ENCODE data around the gene TPTE2. TPM values are rescaled to one million over a fixed set of nuclear protein-coding genes. Genes with fewer than 3 reads are reported as not detected.
"Not testable (repeated sequence)": the region's sequence is repeated elsewhere in the genome, so short reads cannot be mapped to it uniquely, and the experiment has no call there.

Gene TPTE2
- total RNA-seq, 1 donor from 2014 or later, result not detected

DNA sequence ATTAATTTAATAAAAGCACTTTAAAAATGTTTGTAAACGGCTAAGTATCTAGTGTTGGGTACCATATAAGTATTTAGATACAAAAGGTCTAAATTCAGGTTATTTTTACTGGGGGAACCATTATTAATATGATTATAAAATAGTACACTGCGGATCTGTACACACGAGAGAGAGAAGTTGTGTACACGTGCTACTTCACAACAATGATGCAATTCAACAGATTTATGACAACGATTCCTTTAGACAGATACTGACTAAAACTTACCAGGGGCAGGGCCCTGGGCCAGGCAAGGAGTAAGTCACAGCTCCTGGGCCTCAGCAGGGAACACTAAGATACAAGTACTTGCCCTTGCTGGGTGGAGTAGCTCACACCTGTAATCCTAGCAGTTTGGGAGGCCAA lies 29.1 kb upstream of the TPTE2 start:
- intact Hi-C loops (cut with micrococcal nuclease), result no loop called here
- H3K4me3 Mint-ChIP-seq, result no peak overlapping the region

GRCh38 chr13:19589312-19589711 lies 28.0 kb upstream of the TPTE2 start:
- H3K9me3 Mint-ChIP-seq, result peaks cover 10% of the 10 kb centered on the region
- intact Hi-C loops (cut with micrococcal nuclease), result loop anchor here (5.0 kb wide), 1 partner anchor 273 kb away; the partner anchor contains the start of gene ZMYM5
- H3K27me3 Mint-ChIP-seq (ENCODE audit: insufficient read depth), result peaks cover 3% of the 10 kb centered on the region
- H3K4me1 Mint-ChIP-seq (ENCODE audit: low read depth), result peaks cover 20% of the 10 kb centered on the region
- H3K27ac Mint-ChIP-seq, result no peak overlapping the region
- no peak overlapping the region for H3K4me3 Mint-ChIP-seq
- no peak for DNase-seq (ENCODE audit: low spot score)
- peaks cover 4% of the 10 kb centered on the region for H3K36me3 Mint-ChIP-seq (ENCODE audit: low read depth)

More for the DNA sequence above, 29.1 kb upstream of the TPTE2 start:
- Mint-ChIP-seq H3K27ac (no peak overlapping the region), H3K9me3 (peaks cover 10% of the 10 kb centered on the region), H3K36me3 (ENCODE audit: low read depth) (peaks cover 4% of the 10 kb centered on the region), H3K27me3 (ENCODE audit: insufficient read depth) (peaks cover 3% of the 10 kb centered on the region), H3K4me1 (ENCODE audit: low read depth) (peaks cover 20% of the 10 kb centered on the region)
- no peak for DNase-seq (ENCODE audit: low spot score)

- Mint-ChIP-seq H3K36me3 (ENCODE audit: low read depth) (peaks cover 4% of the 10 kb centered on the region), H3K4me3 (peak overlapping the region; percentile 78), H3K27me3 (ENCODE audit: insufficient read depth) (peaks cover 6% of the 10 kb centered on the region), H3K27ac (peak overlapping the region; percentile 82), H3K9me3 (peaks cover 10% of the 10 kb centered on the region), H3K4me1 (ENCODE audit: low read depth) (peaks cover 20% of the 10 kb centered on the region)
- peak; percentile 27 for DNase-seq (ENCODE audit: low spot score)
- intact Hi-C loops (cut with micrococcal nuclease), result loop anchor here (1.0 to 5.0 kb wide), 2 partner anchors 46 to 275 kb away; partner anchors contain the start of genes MPHOSPH8 and ZMYM5
Measured at GRCh38 chr13:19587635-19588300, 26.4 kb upstream of the TPTE2 start.

GRCh38 chr13:19586904-19587634 lies 25.7 kb upstream of the TPTE2 start:
- H3K27ac Mint-ChIP-seq, result peak overlapping the region; percentile 82
- DNase-seq (ENCODE audit: low spot score), result peak; percentile 69
- intact Hi-C loops (cut with micrococcal nuclease), result loop anchor here (1.0 to 5.0 kb wide), 2 partner anchors 46 to 275 kb away; partner anchors contain the start of genes MPHOSPH8 and ZMYM5
- H3K4me3 Mint-ChIP-seq, result peak overlapping the region; percentile 78
- H3K9me3 Mint-ChIP-seq, result peaks cover 10% of the 10 kb centered on the region
- peaks cover 6% of the 10 kb centered on the region for H3K27me3 Mint-ChIP-seq (ENCODE audit: insufficient read depth)
- peaks cover 4% of the 10 kb centered on the region for H3K36me3 Mint-ChIP-seq (ENCODE audit: low read depth)
- peaks cover 20% of the 10 kb centered on the region for H3K4me1 Mint-ChIP-seq (ENCODE audit: low read depth)

DNA sequence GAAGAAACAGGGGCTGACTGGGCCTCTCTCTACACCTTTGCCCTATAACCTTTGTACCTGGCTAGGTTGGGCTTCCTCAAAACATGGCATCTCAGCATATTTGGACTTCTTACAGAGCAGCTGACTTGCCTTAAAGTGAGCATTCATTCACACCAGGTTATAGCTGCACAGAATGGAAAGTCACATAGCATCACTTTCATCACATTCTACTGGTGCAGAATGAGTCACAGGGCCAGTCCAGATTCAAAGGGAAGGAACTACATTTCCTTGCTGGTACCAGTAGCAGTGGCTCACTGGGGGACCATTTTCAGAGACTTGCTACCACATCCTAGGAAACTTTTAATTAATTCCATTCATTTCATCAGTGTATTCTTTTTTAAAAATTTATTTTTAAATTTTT lies 20.3 kb upstream of the TPTE2 start:
- no peak overlapping the region for H3K4me3 Mint-ChIP-seq
- no peak overlapping the region for H3K27ac Mint-ChIP-seq

DNA sequence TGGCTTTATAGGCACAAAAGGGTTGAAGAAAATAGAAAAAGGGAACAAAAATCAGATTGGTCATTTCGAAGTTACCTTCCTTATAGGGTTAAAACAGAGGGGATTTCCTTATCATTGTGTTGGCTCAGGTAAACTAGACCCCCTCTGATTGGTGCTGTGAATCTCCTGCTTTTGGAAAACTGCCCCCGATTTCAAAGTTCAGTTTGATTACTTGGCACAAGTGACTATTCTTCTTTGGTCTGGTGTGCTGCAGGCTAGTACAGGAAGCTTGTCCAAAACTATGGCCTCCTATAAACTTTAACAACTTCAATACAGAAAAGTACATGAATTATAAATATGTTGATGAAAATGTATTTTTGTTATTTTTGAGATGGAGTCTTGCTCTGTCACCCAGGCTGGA lies 13.9 kb upstream of the TPTE2 start:
- Mint-ChIP-seq H3K27ac (no peak overlapping the region), H3K27me3 (ENCODE audit: insufficient read depth) (peaks cover 4% of the 10 kb centered on the region), H3K36me3 (ENCODE audit: low read depth) (no peaks in the 10 kb centered on the region), H3K4me1 (ENCODE audit: low read depth) (no peaks in the 10 kb centered on the region), H3K9me3 (no peaks in the 10 kb centered on the region), H3K4me3 (no peak overlapping the region)
- no peak for DNase-seq (ENCODE audit: low spot score)
- intact Hi-C loops (cut with micrococcal nuclease), result no loop called here

More for the DNA sequence above, 20.3 kb upstream of the TPTE2 start:
- H3K36me3 Mint-ChIP-seq (ENCODE audit: low read depth), result peaks cover 3% of the 10 kb centered on the region
- peaks cover 7% of the 10 kb centered on the region for H3K4me1 Mint-ChIP-seq (ENCODE audit: low read depth)
- peaks cover 6% of the 10 kb centered on the region for H3K9me3 Mint-ChIP-seq
- H3K27me3 Mint-ChIP-seq (ENCODE audit: insufficient read depth), result peaks cover 11% of the 10 kb centered on the region
- intact Hi-C loops (cut with micrococcal nuclease), result no loop called here
- DNase-seq (ENCODE audit: low spot score), result no peak

DNA sequence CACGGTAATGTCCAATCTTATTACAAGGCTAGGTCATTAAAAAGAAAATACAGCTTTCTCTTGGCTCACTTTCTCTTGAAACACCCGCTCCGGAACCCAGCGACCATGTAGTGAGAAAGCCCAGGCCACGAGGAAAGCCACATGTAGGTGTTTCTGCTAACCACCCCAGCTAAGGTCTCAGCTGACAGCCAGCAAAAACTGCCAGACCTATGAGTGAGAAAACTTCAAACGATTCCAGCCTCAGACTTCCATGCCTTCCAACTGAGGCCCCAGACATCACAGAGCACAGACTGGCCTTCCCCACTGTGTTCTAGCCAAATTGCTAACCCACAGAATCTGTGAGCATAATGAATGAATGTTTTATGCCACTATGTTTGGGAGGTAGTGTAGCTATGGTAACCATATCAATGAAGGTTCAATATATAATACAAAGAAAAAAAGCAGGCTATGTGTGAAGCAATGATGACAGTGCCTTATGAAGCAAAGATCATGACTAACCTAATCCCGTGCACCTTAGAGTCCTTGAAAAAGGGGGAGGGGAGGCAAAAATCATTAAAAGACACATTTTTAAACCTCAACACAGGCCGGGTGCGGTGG lies 11.9 kb upstream of the TPTE2 start:
- Mint-ChIP-seq H3K27ac (no peak overlapping the region), H3K9me3 (no peaks in the 10 kb centered on the region), H3K4me1 (ENCODE audit: low read depth) (no peaks in the 10 kb centered on the region), H3K36me3 (ENCODE audit: low read depth) (no peaks in the 10 kb centered on the region), H3K27me3 (ENCODE audit: insufficient read depth) (peaks cover 2% of the 10 kb centered on the region), H3K4me3 (no peak overlapping the region)
- intact Hi-C loops (cut with micrococcal nuclease), result loop anchor here (5.0 kb wide), 1 partner anchor 59 kb away; the partner anchor contains the start of gene MPHOSPH8
- no peak for DNase-seq (ENCODE audit: low spot score)

GRCh38 chr13:19572280-19572679 lies 10.9 kb upstream of the TPTE2 start:
- no peak overlapping the region for H3K27ac Mint-ChIP-seq
- no peak overlapping the region for H3K4me3 Mint-ChIP-seq
- intact Hi-C loops (cut with micrococcal nuclease), result loop anchor here (5.0 kb wide), 1 partner anchor 60 kb away; the partner anchor contains the start of gene MPHOSPH8

GRCh38 chr13:19567820-19568534 lies 6.6 kb upstream of the TPTE2 start:
- Mint-ChIP-seq H3K27me3 (ENCODE audit: insufficient read depth) (peaks cover 2% of the 10 kb centered on the region), H3K4me1 (ENCODE audit: low read depth) (no peaks in the 10 kb centered on the region), H3K4me3 (no peak overlapping the region), H3K27ac (no peak overlapping the region), H3K9me3 (no peaks in the 10 kb centered on the region), H3K36me3 (ENCODE audit: low read depth) (no peaks in the 10 kb centered on the region)
- intact Hi-C loops (cut with micrococcal nuclease), result no loop called here
- no peak for DNase-seq (ENCODE audit: low spot score)

More at GRCh38 chr13:19572280-19572679, 10.9 kb upstream of the TPTE2 start:
- Mint-ChIP-seq H3K36me3 (ENCODE audit: low read depth) (no peaks in the 10 kb centered on the region), H3K9me3 (no peaks in the 10 kb centered on the region), H3K27me3 (ENCODE audit: insufficient read depth) (peaks cover 2% of the 10 kb centered on the region), H3K4me1 (ENCODE audit: low read depth) (no peaks in the 10 kb centered on the region)
- DNase-seq (ENCODE audit: low spot score), result no peak

- no peaks in the 10 kb centered on the region for H3K36me3 Mint-ChIP-seq (ENCODE audit: low read depth)
- no peak overlapping the region for H3K27ac Mint-ChIP-seq
- no peak for DNase-seq (ENCODE audit: low spot score)
- no peaks in the 10 kb centered on the region for H3K27me3 Mint-ChIP-seq (ENCODE audit: insufficient read depth)
- intact Hi-C loops (cut with micrococcal nuclease), result no loop called here
- no peak overlapping the region for H3K4me3 Mint-ChIP-seq
- no peaks in the 10 kb centered on the region for H3K4me1 Mint-ChIP-seq (ENCODE audit: low read depth)
- H3K9me3 Mint-ChIP-seq, result no peaks in the 10 kb centered on the region
Measured at GRCh38 chr13:19561585-19561984, 253 bp upstream of the TPTE2 start.

GRCh38 chr13:19560672-19561071 lies 660 bp downstream of the TPTE2 start:
- H3K9me3 Mint-ChIP-seq; intact Hi-C loops (cut with micrococcal nuclease); H3K4me1 Mint-ChIP-seq (ENCODE audit: low read depth); H3K4me3 Mint-ChIP-seq; H3K36me3 Mint-ChIP-seq (ENCODE audit: low read depth); H3K27me3 Mint-ChIP-seq (ENCODE audit: insufficient read depth); H3K27ac Mint-ChIP-seq; DNase-seq (ENCODE audit: low spot score): not testable (repeated sequence)

DNA sequence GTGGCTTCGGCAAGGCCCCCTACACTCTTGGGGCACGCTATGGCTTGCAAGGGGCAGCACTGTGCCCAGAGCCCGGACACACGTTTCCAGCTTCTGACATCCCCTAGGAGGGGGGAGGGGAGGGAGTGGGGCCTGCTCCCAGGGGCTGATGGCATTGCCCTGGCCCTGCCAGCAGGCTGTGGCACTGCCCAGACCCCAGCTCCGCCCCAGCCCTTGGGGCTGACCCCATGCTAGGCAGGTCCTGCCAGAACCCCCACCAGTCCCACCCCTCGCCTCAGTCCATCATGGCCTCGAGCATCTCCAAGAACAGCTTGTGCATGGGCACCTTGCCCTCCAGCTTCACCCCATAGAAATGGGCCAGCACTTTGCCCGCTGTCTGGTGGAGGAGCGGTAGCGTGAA lies 1.6 kb downstream of the TPTE2 start:
- H3K27me3 Mint-ChIP-seq (ENCODE audit: insufficient read depth); DNase-seq (ENCODE audit: low spot score); intact Hi-C loops (cut with micrococcal nuclease); H3K9me3 Mint-ChIP-seq; H3K27ac Mint-ChIP-seq; H3K4me1 Mint-ChIP-seq (ENCODE audit: low read depth); H3K36me3 Mint-ChIP-seq (ENCODE audit: low read depth); H3K4me3 Mint-ChIP-seq: not testable (repeated sequence)
